GM12873 (cell line): ENCODE data around the gene C11orf42.

Source experiments
- TF ChIP-seq, protein P1 (sequence below): IDR thresholded peaks from 2 replicates; pipeline ENCODE4 v1.5.1; 2012; ENCODE audit warnings: low read depth, mild to moderate bottlenecking, moderate library complexity, low read length, control low read depth; ENCODE audit not compliant: insufficient read depth; ENCODE audit errors: missing control alignments

The C11orf42 gene

GRCh38 chr11:6206456-6207180 is 1.3 kb downstream of the C11orf42 start:
- TF ChIP-seq, protein P1, sequence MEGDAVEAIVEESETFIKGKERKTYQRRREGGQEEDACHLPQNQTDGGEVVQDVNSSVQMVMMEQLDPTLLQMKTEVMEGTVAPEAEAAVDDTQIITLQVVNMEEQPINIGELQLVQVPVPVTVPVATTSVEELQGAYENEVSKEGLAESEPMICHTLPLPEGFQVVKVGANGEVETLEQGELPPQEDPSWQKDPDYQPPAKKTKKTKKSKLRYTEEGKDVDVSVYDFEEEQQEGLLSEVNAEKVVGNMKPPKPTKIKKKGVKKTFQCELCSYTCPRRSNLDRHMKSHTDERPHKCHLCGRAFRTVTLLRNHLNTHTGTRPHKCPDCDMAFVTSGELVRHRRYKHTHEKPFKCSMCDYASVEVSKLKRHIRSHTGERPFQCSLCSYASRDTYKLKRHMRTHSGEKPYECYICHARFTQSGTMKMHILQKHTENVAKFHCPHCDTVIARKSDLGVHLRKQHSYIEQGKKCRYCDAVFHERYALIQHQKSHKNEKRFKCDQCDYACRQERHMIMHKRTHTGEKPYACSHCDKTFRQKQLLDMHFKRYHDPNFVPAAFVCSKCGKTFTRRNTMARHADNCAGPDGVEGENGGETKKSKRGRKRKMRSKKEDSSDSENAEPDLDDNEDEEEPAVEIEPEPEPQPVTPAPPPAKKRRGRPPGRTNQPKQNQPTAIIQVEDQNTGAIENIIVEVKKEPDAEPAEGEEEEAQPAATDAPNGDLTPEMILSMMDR: no peak

DNA sequence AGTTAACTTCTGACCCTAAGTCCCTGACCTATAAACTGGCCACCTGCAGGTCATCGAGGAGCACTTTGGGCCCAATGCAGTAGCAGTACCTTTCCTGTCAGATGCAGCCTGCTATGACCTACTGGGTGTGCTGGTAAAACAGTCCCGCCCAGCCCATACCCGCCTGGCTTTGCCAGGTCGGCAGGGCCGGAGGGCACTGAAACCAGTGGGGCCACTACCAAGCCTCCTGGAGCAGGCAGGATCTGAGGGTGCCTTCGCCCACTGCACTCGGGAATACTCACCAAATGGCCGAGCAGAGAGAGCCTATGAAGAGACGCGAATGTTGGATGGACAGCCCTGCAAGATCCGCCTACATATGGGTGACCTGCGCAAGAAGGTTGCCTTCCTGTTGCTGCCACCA is 4.4 kb downstream of the C11orf42 start:
- TF ChIP-seq, protein P1: no peak

GRCh38 chr11:6210274-6210955 is 5.1 kb downstream of the C11orf42 start:
- TF ChIP-seq, protein P1: no peak

DNA sequence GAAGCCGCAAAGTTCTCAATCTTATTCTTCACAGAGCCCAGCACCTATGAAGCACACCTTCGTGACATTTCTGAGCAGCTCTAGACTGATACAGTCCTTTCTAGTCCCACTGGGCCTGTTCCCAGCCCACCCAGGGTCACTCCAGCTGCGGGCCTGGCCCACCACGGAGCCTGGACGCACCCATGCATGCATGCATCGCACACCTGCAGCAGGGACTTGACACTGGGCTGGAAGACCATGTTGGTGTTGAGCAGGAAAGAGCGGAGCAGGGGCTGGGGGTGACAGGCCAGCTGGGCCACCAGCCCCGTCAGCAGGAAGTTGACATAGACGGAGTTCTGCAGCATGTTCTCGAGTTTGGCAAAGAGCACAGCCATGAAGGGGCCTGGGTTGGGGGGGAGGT is 9.2 kb downstream of the C11orf42 start:
- TF ChIP-seq, protein P1: no peak

- TF ChIP-seq, protein P1: no peak
Observed at GRCh38 chr11:6216501-6216900, 11.1 kb downstream of the C11orf42 start.

DNA sequence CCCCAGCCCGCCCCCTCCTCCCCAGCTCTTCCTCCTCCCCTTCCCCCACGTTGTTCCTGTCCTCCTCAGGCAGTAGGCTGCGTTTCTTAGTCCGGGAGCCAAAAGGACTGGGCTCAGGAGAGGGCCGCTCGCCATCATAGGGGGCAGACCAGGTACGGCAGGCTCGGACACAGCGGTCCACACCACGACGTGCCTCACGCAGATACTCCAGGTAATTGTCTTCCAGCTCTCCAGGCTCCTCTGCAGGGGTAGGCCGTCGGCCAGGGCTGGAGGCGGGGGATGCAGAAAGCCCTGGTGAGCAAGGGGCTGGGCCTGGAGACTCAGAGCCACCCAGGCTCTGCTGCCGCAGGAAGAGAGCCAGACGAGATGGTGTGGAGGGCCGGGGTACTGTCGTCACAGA is 12.4 kb downstream of the C11orf42 start:
- TF ChIP-seq, protein P1: no peak

GRCh38 chr11:6219359-6219758 is 14.0 kb downstream of the C11orf42 start:
- TF ChIP-seq, protein P1: no peak
